ENCODE results near the gene GLIPR2.

The GLIPR2 gene

DNA sequence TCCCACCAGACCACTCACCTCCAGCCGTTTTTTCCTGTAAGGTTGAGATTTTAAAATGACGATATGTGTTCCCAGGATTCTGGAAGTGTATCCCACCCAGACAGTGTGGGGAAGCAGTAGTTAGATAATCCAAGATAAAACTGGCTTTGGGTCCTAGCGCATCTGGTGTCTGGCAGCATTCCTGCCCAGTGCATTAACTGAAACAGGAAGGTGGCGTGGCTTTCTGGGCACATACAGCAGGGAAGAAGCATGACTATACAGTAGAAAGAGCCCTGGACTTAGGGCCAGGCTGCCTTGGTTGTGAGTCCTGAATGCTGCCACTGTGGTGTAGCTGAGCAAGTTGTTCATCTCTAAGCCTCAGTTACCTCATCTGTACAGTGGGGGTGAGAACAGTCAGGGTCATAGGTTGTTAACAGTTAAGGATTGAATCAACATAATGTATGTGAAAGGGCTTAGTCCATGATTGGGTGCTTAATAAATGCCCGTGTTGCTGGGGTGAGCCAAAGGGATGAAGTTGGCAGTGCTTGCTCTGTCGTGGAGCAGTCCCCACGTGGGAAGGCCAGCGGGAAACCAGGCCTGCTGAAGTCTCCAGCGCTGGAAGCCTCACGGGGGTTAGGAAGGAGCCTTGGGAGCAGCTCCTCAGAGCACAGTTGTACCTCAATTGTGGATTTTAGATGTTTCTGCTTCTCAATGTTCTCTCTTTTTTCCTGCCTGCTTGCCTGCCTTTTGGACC, 72.2 kb downstream of the GLIPR2 start:
- Histone ChIP-seq H2AFZ (ENCODE audit: low read depth, low read length) (no peak overlapping the region), H3K18ac (ENCODE audit: low read depth in 1 of 2, low read length in 2 of 2) (no peak overlapping the region), H2BK5ac (ENCODE audit: low read depth, low read length, poor library complexity, severe bottlenecking) (no peak overlapping the region), H3K9me3 (ENCODE audit: control insufficient read depth, low read length) (no peaks in the 10 kb centered on the region), H3K4me1 (ENCODE audit: control insufficient read depth, insufficient read depth, low read depth, low read length) (peaks cover 16% of the 10 kb centered on the region), H3K4me2 (ENCODE audit: low read length, poor library complexity, severe bottlenecking) (no peak overlapping the region), H3K14ac (ENCODE audit: low read length in 2 of 2) (no peak overlapping the region), H3K9ac (ENCODE audit: low read length) (peak overlapping the region; percentile 65), H3K27me3 (ENCODE audit: control insufficient read depth in 1 of 2, insufficient read depth in 1 of 2, low read length in 2 of 2) (no peaks in the 10 kb centered on the region), H2AK5ac (ENCODE audit: low read length, severe bottlenecking) (peak overlapping the region; percentile 23), H3K4ac (ENCODE audit: low read depth in 1 of 2, low read length in 2 of 2) (no peak overlapping the region), H3K4me3 (ENCODE audit: insufficient read depth in 1 of 2, low read depth in 1 of 2, low read length in 2 of 2) (no peak overlapping the region), H3K36me3 (ENCODE audit: control insufficient read depth in 1 of 2, insufficient read depth in 2 of 2, low read depth in 1 of 2, low read length in 2 of 2) (peaks cover 64 to 91% of the 10 kb centered on the region in 2 experiments), H2BK12ac (ENCODE audit: low read length in 2 of 2) (no peak overlapping the region), H2BK15ac (ENCODE audit: low read depth, poor library complexity, severe bottlenecking) (no peak overlapping the region), H3K79me1 (replicated peaks; ENCODE audit: low read length, poor library complexity, severe bottlenecking) (peaks cover 12% of the 10 kb centered on the region), H3K27ac (ENCODE audit: low read length, poor library complexity, severe bottlenecking) (peak overlapping the region; percentile 67), H4K8ac (ENCODE audit: low read length) (no peak overlapping the region), H2BK120ac (ENCODE audit: low read depth, low read length) (no peak overlapping the region), H4K91ac (ENCODE audit: low read length) (no peak overlapping the region), H3K23ac (ENCODE audit: low read length in 2 of 2) (peak overlapping the region in 1 of 2 experiments; percentile 28)
- no peak for DNase-seq
- 95% methylated on average over 10 of the region's 10 CpGs for WGBS

DNA sequence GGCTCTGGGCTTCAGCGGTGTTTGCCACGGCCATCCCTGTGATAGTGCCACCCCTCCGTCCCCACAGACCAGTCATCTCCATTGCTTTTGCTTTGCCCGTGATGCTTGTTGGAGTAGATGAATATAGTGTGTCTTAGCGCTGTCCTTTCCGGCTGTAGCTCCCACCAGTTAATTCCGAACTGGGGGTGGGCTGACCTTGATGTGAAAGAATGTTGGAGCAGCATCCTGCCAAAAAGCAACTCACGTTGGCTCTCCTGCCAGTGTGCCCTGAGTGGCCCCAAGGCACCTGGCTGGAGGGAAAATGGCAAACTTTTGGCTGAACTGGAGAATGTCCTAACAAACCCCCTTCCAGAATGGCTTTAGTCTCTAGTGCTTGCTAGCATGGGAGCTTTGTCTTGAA, 74.2 kb downstream of the GLIPR2 start:
- Histone ChIP-seq H3K36me3 (ENCODE audit: control insufficient read depth in 1 of 2, insufficient read depth in 2 of 2, low read depth in 1 of 2, low read length in 2 of 2) (peaks cover 53 to 89% of the 10 kb centered on the region in 2 experiments), H3K4ac (ENCODE audit: low read depth in 1 of 2, low read length in 2 of 2) (no peak overlapping the region), H4K91ac (ENCODE audit: low read length) (no peak overlapping the region), H2AFZ (ENCODE audit: low read depth, low read length) (no peak overlapping the region), H2BK15ac (ENCODE audit: low read depth, poor library complexity, severe bottlenecking) (no peak overlapping the region), H3K27ac (ENCODE audit: low read length, poor library complexity, severe bottlenecking) (no peak overlapping the region), H3K18ac (ENCODE audit: low read depth in 1 of 2, low read length in 2 of 2) (no peak overlapping the region), H3K4me1 (ENCODE audit: control insufficient read depth, insufficient read depth, low read depth, low read length) (peaks cover 16% of the 10 kb centered on the region), H2BK120ac (ENCODE audit: low read depth, low read length) (no peak overlapping the region), H2BK12ac (ENCODE audit: low read length in 2 of 2) (no peak overlapping the region), H3K9ac (ENCODE audit: low read length) (no peak overlapping the region), H2AK5ac (ENCODE audit: low read length, severe bottlenecking) (no peak overlapping the region), H4K8ac (ENCODE audit: low read length) (no peak overlapping the region), H3K14ac (ENCODE audit: low read length in 2 of 2) (no peak overlapping the region), H3K79me1 (replicated peaks; ENCODE audit: low read length, poor library complexity, severe bottlenecking) (peaks cover 9% of the 10 kb centered on the region), H3K9me3 (ENCODE audit: control insufficient read depth, low read length) (no peaks in the 10 kb centered on the region), H3K23ac (ENCODE audit: low read length in 2 of 2) (no peak overlapping the region), H2BK5ac (ENCODE audit: low read depth, low read length, poor library complexity, severe bottlenecking) (no peak overlapping the region), H3K27me3 (ENCODE audit: control insufficient read depth in 1 of 2, insufficient read depth in 1 of 2, low read length in 2 of 2) (no peaks in the 10 kb centered on the region), H3K4me2 (ENCODE audit: low read length, poor library complexity, severe bottlenecking) (no peak overlapping the region), H3K4me3 (ENCODE audit: insufficient read depth in 1 of 2, low read depth in 1 of 2, low read length in 2 of 2) (no peak overlapping the region)
- DNase-seq: no peak
- 93% methylated on average over 7 of the region's 8 CpGs for WGBS

DNA sequence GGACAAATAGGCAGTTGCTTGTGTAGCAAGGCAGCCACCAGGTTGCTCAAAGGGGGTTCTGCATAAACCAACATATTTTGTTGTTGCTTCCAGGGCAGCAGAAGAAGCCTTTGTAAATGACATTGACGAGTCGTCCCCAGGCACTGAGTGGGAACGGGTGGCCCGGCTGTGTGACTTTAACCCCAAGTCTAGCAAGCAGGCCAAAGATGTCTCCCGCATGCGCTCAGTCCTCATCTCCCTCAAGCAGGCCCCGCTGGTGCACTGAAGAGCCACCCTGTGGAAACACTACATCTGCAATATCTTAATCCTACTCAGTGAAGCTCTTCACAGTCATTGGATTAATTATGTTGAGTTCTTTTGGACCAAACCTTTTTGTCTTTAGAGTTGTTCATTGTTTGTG, 75.0 kb downstream of the GLIPR2 start:
- H4K8ac ChIP-seq (ENCODE audit: low read length): no peak overlapping the region
- WGBS: over 99% methylated on average over 6 of the region's 7 CpGs

DNA sequence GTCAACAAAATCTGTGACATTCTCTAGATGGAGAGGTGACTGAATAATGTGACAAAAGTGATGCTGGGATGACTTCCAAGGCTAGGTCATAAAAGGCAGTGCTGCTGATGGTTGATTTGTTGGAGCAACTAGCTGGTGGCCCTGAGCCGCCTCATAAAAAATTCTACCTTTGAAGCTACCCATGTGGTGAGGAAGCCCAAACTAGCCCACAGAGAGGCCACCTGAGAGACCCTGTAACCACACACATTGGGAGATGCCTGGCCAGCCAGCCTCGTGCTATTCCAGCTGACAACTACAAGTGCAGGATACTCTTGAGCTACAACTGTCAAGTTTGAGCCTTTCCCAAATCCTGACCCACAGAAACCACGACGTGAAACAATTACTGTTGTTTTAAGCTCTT, 76.9 kb downstream of the GLIPR2 start:
- Histone ChIP-seq H2BK12ac (ENCODE audit: low read length in 2 of 2) (no peak overlapping the region), H4K91ac (ENCODE audit: low read length) (no peak overlapping the region), H3K18ac (ENCODE audit: low read depth in 1 of 2, low read length in 2 of 2) (no peak overlapping the region), H3K9me3 (ENCODE audit: control insufficient read depth, low read length) (no peaks in the 10 kb centered on the region), H3K4me1 (ENCODE audit: control insufficient read depth, insufficient read depth, low read depth, low read length) (peaks cover 11% of the 10 kb centered on the region), H4K8ac (ENCODE audit: low read length) (no peak overlapping the region), H3K4ac (ENCODE audit: low read depth in 1 of 2, low read length in 2 of 2) (no peak overlapping the region), H3K79me1 (replicated peaks; ENCODE audit: low read length, poor library complexity, severe bottlenecking) (peaks cover 17% of the 10 kb centered on the region), H3K27ac (ENCODE audit: low read length, poor library complexity, severe bottlenecking) (no peak overlapping the region), H3K14ac (ENCODE audit: low read length in 2 of 2) (no peak overlapping the region), H2BK120ac (ENCODE audit: low read depth, low read length) (no peak overlapping the region), H3K9ac (ENCODE audit: low read length) (no peak overlapping the region), H2AFZ (ENCODE audit: low read depth, low read length) (no peak overlapping the region), H3K27me3 (ENCODE audit: control insufficient read depth in 1 of 2, insufficient read depth in 1 of 2, low read length in 2 of 2) (no peaks in the 10 kb centered on the region), H3K4me2 (ENCODE audit: low read length, poor library complexity, severe bottlenecking) (no peak overlapping the region), H3K23ac (ENCODE audit: low read length in 2 of 2) (no peak overlapping the region), H2AK5ac (ENCODE audit: low read length, severe bottlenecking) (no peak overlapping the region), H3K4me3 (ENCODE audit: insufficient read depth in 1 of 2, low read depth in 1 of 2, low read length in 2 of 2) (no peak overlapping the region), H2BK5ac (ENCODE audit: low read depth, low read length, poor library complexity, severe bottlenecking) (no peak overlapping the region), H3K36me3 (ENCODE audit: control insufficient read depth in 1 of 2, insufficient read depth in 2 of 2, low read depth in 1 of 2, low read length in 2 of 2) (peaks cover 57 to 90% of the 10 kb centered on the region in 2 experiments), H2BK15ac (ENCODE audit: low read depth, poor library complexity, severe bottlenecking) (no peak overlapping the region)
- 100% methylated on average over 4 of the region's 4 CpGs for WGBS
- no peak for DNase-seq

More for the DNA sequence above, 75.0 kb downstream of the GLIPR2 start:
- no peak overlapping the region for H2AK5ac ChIP-seq (ENCODE audit: low read length, severe bottlenecking)
- H3K36me3 ChIP-seq (ENCODE audit: control insufficient read depth in 1 of 2, insufficient read depth in 2 of 2, low read depth in 1 of 2, low read length in 2 of 2): peaks cover 52 to 87% of the 10 kb centered on the region in 2 experiments
- H3K9ac ChIP-seq (ENCODE audit: low read length): no peak overlapping the region
- H4K91ac ChIP-seq (ENCODE audit: low read length): no peak overlapping the region
- H2BK120ac ChIP-seq (ENCODE audit: low read depth, low read length): no peak overlapping the region
- H3K14ac ChIP-seq (ENCODE audit: low read length in 2 of 2): no peak overlapping the region
- H3K23ac ChIP-seq (ENCODE audit: low read length in 2 of 2): no peak overlapping the region
- H3K18ac ChIP-seq (ENCODE audit: low read depth in 1 of 2, low read length in 2 of 2): no peak overlapping the region
- H3K4ac ChIP-seq (ENCODE audit: low read depth in 1 of 2, low read length in 2 of 2): no peak overlapping the region
- no peaks in the 10 kb centered on the region for H3K27me3 ChIP-seq (ENCODE audit: control insufficient read depth in 1 of 2, insufficient read depth in 1 of 2, low read length in 2 of 2)
- DNase-seq: no peak
- peaks cover 11% of the 10 kb centered on the region for H3K79me1 ChIP-seq (replicated peaks; ENCODE audit: low read length, poor library complexity, severe bottlenecking)
- H3K27ac ChIP-seq (ENCODE audit: low read length, poor library complexity, severe bottlenecking): no peak overlapping the region
- no peaks in the 10 kb centered on the region for H3K9me3 ChIP-seq (ENCODE audit: control insufficient read depth, low read length)
- no peak overlapping the region for H3K4me2 ChIP-seq (ENCODE audit: low read length, poor library complexity, severe bottlenecking)
- H2BK5ac ChIP-seq (ENCODE audit: low read depth, low read length, poor library complexity, severe bottlenecking): no peak overlapping the region
- no peak overlapping the region for H2BK12ac ChIP-seq (ENCODE audit: low read length in 2 of 2)
- H3K4me1 ChIP-seq (ENCODE audit: control insufficient read depth, insufficient read depth, low read depth, low read length): peaks cover 16% of the 10 kb centered on the region
- no peak overlapping the region for H2AFZ ChIP-seq (ENCODE audit: low read depth, low read length)
- H2BK15ac ChIP-seq (ENCODE audit: low read depth, poor library complexity, severe bottlenecking): no peak overlapping the region
- no peak overlapping the region for H3K4me3 ChIP-seq (ENCODE audit: insufficient read depth in 1 of 2, low read depth in 1 of 2, low read length in 2 of 2)
